ENCODE results near the gene SDK2. TPM values are rescaled to one million over a fixed set of nuclear protein-coding genes. Genes with fewer than 3 reads are reported as not detected.

The SDK2 gene
- polyA plus RNA-seq, 1 of the 3 experiments (the other 2 are of a cell fraction), result 0.02 TPM

- no peaks in the 10 kb centered on the region for H4K20me1 ChIP-seq (ENCODE audit: insufficient read depth)
- no peaks in the 10 kb centered on the region for H3K36me3 ChIP-seq (replicated peaks in 1 of 2; ENCODE audit: control insufficient read depth in 1 of 2, insufficient read depth in 2 of 2, low read length in 1 of 2)
- H3K9ac ChIP-seq, result no peak overlapping the region
- peaks cover 0 to 66% of the 10 kb centered on the region in 2 experiments; a peak in 1 of 4 replicates for H3K4me1 ChIP-seq (ENCODE audit: control insufficient read depth in 1 of 2, insufficient read depth in 2 of 2, low read depth in 1 of 2, low read length in 1 of 2)
- H2AFZ ChIP-seq (ENCODE audit: low read depth), result no peak overlapping the region
- no peaks in the 10 kb centered on the region for H3K79me2 ChIP-seq (ENCODE audit: insufficient read depth)
- no peak for DNase-seq
- no peaks in the 10 kb centered on the region for H3K9me2 ChIP-seq
- ChIA-PET POLR2A (interaction anchor here (1.7 kb wide), 1 partner anchor 16 kb away, joined by 6 read pairs; no protein-coding TSS in a partner anchor), CTCF (interaction anchor here (1.0 to 9.0 kb wide), 5 partner anchors 9 to 102 kb away, joined by 3 to 84 read pairs (median 10); partner anchors contain the start of gene CDC42EP4)
- no peak overlapping the region for H3K4me2 ChIP-seq
- H3K27me3 ChIP-seq (ENCODE audit: insufficient read depth), result no peaks in the 10 kb centered on the region
- no peaks in the 10 kb centered on the region for H3F3A ChIP-seq (replicated peaks; ENCODE audit: insufficient read depth)
- peak overlapping the region in 1 of 2 experiments; percentile 96; a peak in 1 of 4 replicates for H3K27ac ChIP-seq (ENCODE audit: low read depth in 2 of 2, low read length in 1 of 2)
- no peaks in the 10 kb centered on the region for H3K9me3 ChIP-seq
- H3K4me3 ChIP-seq (ENCODE audit: low read depth in 2 of 2, low read length in 1 of 2), result no peak overlapping the region
- 91% methylated on average over 7 of the region's 9 CpGs for WGBS (ENCODE audit: low lambda C conversion rate)
- TF ChIP-seq RXRA (IDR thresholded peaks at IDR 0.05; ENCODE audit: borderline replicate concordance, low read depth), result no peak
Observed at GRCh38 chr17:73358668-73359067, 285.6 kb downstream of the SDK2 start.

GRCh38 chr17:73357981-73358380 lies 286.3 kb downstream of the SDK2 start:
- H3K4me1 ChIP-seq (ENCODE audit: control insufficient read depth in 1 of 2, insufficient read depth in 2 of 2, low read depth in 1 of 2, low read length in 1 of 2), result peaks cover 0 to 66% of the 10 kb centered on the region in 2 experiments; a peak in 1 of 4 replicates
- TF ChIP-seq RFX5 (IDR thresholded peaks at IDR 0.05; ENCODE audit: low read length), result no peak
- TF ChIP-seq ELF1 (IDR thresholded peaks at IDR 0.05), result no peak
- TF ChIP-seq MXI1 (IDR thresholded peaks at IDR 0.05; ENCODE audit: low read depth, low read length), result no peak
- TF ChIP-seq GABPA (IDR thresholded peaks at IDR 0.05; ENCODE audit: low read depth), result no peak
- no peak for TF ChIP-seq FOSL2 (IDR thresholded peaks at IDR 0.05; ENCODE audit: borderline replicate concordance, low read depth)
- no peak for TF ChIP-seq POLR2AphosphoS5 (IDR thresholded peaks at IDR 0.05; ENCODE audit: low read depth, low read length)
- TF ChIP-seq YY1 (IDR thresholded peaks at IDR 0.05; ENCODE audit: low read depth), result no peak
- no peak for TF ChIP-seq SMC3 (IDR thresholded peaks at IDR 0.05; ENCODE audit: low read depth, low read length)
- no peak for TF ChIP-seq MEF2A (IDR thresholded peaks at IDR 0.05; ENCODE audit: borderline replicate concordance, low read depth)
- no peak for TF ChIP-seq NFIC (IDR thresholded peaks at IDR 0.05; ENCODE audit: borderline replicate concordance)
- no peak for TF ChIP-seq RCOR1 (IDR thresholded peaks at IDR 0.05; ENCODE audit: low read length)
- no peaks in the 10 kb centered on the region for H3K9me3 ChIP-seq
- WGBS (ENCODE audit: low lambda C conversion rate), result 92% methylated on average over 19 of the region's 19 CpGs
- H3K9ac ChIP-seq, result no peak overlapping the region
- no peaks in the 10 kb centered on the region for H3F3A ChIP-seq (replicated peaks; ENCODE audit: insufficient read depth)
- H4K20me1 ChIP-seq (ENCODE audit: insufficient read depth), result no peaks in the 10 kb centered on the region
- no peak for DNase-seq
- ChIA-PET CTCF (interaction anchor here (1.6 to 9.0 kb wide), 6 partner anchors 9 to 102 kb away, joined by 7 to 84 read pairs (median 30); partner anchors contain the start of gene CDC42EP4), POLR2A (interaction anchor here (0.6 to 2.9 kb wide), 6 partner anchors 9 to 303 kb away, joined by 3 to 26 read pairs (median 8); partner anchors contain the start of gene CDC42EP4)
- no peaks in the 10 kb centered on the region for H3K9me2 ChIP-seq
- peak overlapping the region in 1 of 2 experiments; percentile 96; a peak in 2 of 4 replicates for H3K27ac ChIP-seq (ENCODE audit: low read depth in 2 of 2, low read length in 1 of 2)
- H3K36me3 ChIP-seq (replicated peaks in 1 of 2; ENCODE audit: control insufficient read depth in 1 of 2, insufficient read depth in 2 of 2, low read length in 1 of 2), result no peaks in the 10 kb centered on the region
- no peak overlapping the region for H3K4me3 ChIP-seq (ENCODE audit: low read depth in 2 of 2, low read length in 1 of 2)
- no peaks in the 10 kb centered on the region for H3K79me2 ChIP-seq (ENCODE audit: insufficient read depth)
- H2AFZ ChIP-seq (ENCODE audit: low read depth), result no peak overlapping the region
- H3K27me3 ChIP-seq (ENCODE audit: insufficient read depth), result no peaks in the 10 kb centered on the region
- H3K4me2 ChIP-seq, result no peak overlapping the region

GRCh38 chr17:73357318-73357717 lies 286.9 kb downstream of the SDK2 start:
- no peaks in the 10 kb centered on the region for H3K36me3 ChIP-seq (replicated peaks in 1 of 2; ENCODE audit: control insufficient read depth in 1 of 2, insufficient read depth in 2 of 2, low read length in 1 of 2)
- peaks cover 0 to 66% of the 10 kb centered on the region in 2 experiments; a peak in 1 of 4 replicates for H3K4me1 ChIP-seq (ENCODE audit: control insufficient read depth in 1 of 2, insufficient read depth in 2 of 2, low read depth in 1 of 2, low read length in 1 of 2)
- DNase-seq, result peak; percentile 97
- no peaks in the 10 kb centered on the region for H3F3A ChIP-seq (replicated peaks; ENCODE audit: insufficient read depth)
- CTCF ChIA-PET, result interaction anchor here (0.8 to 9.0 kb wide), 12 partner anchors 8 to 632 kb away, joined by 3 to 84 read pairs (median 6); partner anchors contain the start of gene CDC42EP4
- no peaks in the 10 kb centered on the region for H3K79me2 ChIP-seq (ENCODE audit: insufficient read depth)
- H4K20me1 ChIP-seq (ENCODE audit: insufficient read depth), result no peaks in the 10 kb centered on the region
- no peaks in the 10 kb centered on the region for H3K27me3 ChIP-seq (ENCODE audit: insufficient read depth)
- H3K4me2 ChIP-seq, result no peak overlapping the region
- POLR2A ChIA-PET, result interaction anchor here (0.7 to 2.9 kb wide), 9 partner anchors 8 to 129 kb away, joined by 3 to 26 read pairs (median 4); partner anchors contain the start of gene CDC42EP4
- H3K9me2 ChIP-seq, result no peaks in the 10 kb centered on the region
- H3K4me3 ChIP-seq (ENCODE audit: low read depth in 2 of 2, low read length in 1 of 2), result no peak overlapping the region
- H3K27ac ChIP-seq (ENCODE audit: low read depth in 2 of 2, low read length in 1 of 2), result peak overlapping the region in 1 of 2 experiments; percentile 96; a peak in 2 of 4 replicates
- no peak overlapping the region for H3K9ac ChIP-seq
- H3K9me3 ChIP-seq, result no peaks in the 10 kb centered on the region
- 42% methylated on average over 9 of the region's 9 CpGs for WGBS (ENCODE audit: low lambda C conversion rate)
- no peak overlapping the region for H2AFZ ChIP-seq (ENCODE audit: low read depth)
- TF ChIP-seq GABPA (IDR thresholded peaks at IDR 0.05; ENCODE audit: low read depth) (no peak), FOXM1 (IDR thresholded peaks at IDR 0.05; ENCODE audit: low read depth) (no peak), TAF1 (IDR thresholded peaks at IDR 0.05; ENCODE audit: borderline replicate concordance, low read depth, low read length) (no peak), GATA2 (CRISPR knock-in tag; IDR thresholded peaks at IDR 0.05) (peak; percentile 98), SMC3 (IDR thresholded peaks at IDR 0.05; ENCODE audit: low read depth, low read length) (0 out of 2 replicates have a peak, but pooled peaks have one; percentile 15), ELF1 (IDR thresholded peaks at IDR 0.05) (no peak), SIN3A (IDR thresholded peaks at IDR 0.05; ENCODE audit: borderline replicate concordance, low read depth, low read length) (no peak), MAX (IDR thresholded peaks at IDR 0.05; ENCODE audit: low read depth) (no peak), IRF3 (IDR thresholded peaks at IDR 0.05; ENCODE audit: low read depth, low read length) (no peak), CTCF (IDR thresholded peaks at IDR 0.05) (no peak), RCOR1 (IDR thresholded peaks at IDR 0.05; ENCODE audit: low read length) (peak; percentile 91), RFX5 (IDR thresholded peaks at IDR 0.05; ENCODE audit: low read length) (0 out of 2 replicates have a peak, but pooled peaks have one; percentile 25)
